Measurements from ENCODE around the gene CRHR2.

Gene CRHR2

GRCh38 chr7:30700941-30701340, 18.7 kb upstream of the CRHR2 start:
- DNase-seq = no peak
- TF ChIP-seq CTCF (IDR thresholded peaks at IDR 0.05; ENCODE audit: low read depth, low read length) = no peak
- Histone ChIP-seq H3K27ac (no peak overlapping the region), H3K9me3 (ENCODE audit: severe bottlenecking) (no peaks in the 10 kb centered on the region), H3K36me3 (no peaks in the 10 kb centered on the region), H3K27me3 (ENCODE audit: insufficient read depth, low read depth, severe bottlenecking) (no peaks in the 10 kb centered on the region), H3K4me3 (ENCODE audit: low read depth, low read length) (no peak overlapping the region)

GRCh38 chr7:30699706-30700495, 17.6 kb upstream of the CRHR2 start:
- no peak for DNase-seq

GRCh38 chr7:30698481-30698880, 16.2 kb upstream of the CRHR2 start:
- no peak for TF ChIP-seq CTCF (IDR thresholded peaks at IDR 0.05; ENCODE audit: low read depth, low read length)
- Histone ChIP-seq H3K9me3 (ENCODE audit: severe bottlenecking) (no peaks in the 10 kb centered on the region), H3K27me3 (ENCODE audit: insufficient read depth, low read depth, severe bottlenecking) (no peaks in the 10 kb centered on the region), H3K36me3 (no peaks in the 10 kb centered on the region), H3K27ac (no peak overlapping the region), H3K4me3 (ENCODE audit: low read depth, low read length) (no peak overlapping the region)
- DNase-seq = no peak

More at GRCh38 chr7:30699706-30700495, 17.6 kb upstream of the CRHR2 start:
- no peak overlapping the region for H3K27ac ChIP-seq
- H3K9me3 ChIP-seq (ENCODE audit: severe bottlenecking) = no peaks in the 10 kb centered on the region
- no peaks in the 10 kb centered on the region for H3K27me3 ChIP-seq (ENCODE audit: insufficient read depth, low read depth, severe bottlenecking)
- TF ChIP-seq CTCF (IDR thresholded peaks at IDR 0.05; ENCODE audit: low read depth, low read length) = no peak
- no peak overlapping the region for H3K4me3 ChIP-seq (ENCODE audit: low read depth, low read length)
- no peaks in the 10 kb centered on the region for H3K36me3 ChIP-seq

GRCh38 chr7:30697719-30698460, 15.6 kb upstream of the CRHR2 start:
- no peak overlapping the region for H3K4me3 ChIP-seq (ENCODE audit: low read depth, low read length)
- no peaks in the 10 kb centered on the region for H3K27me3 ChIP-seq (ENCODE audit: insufficient read depth, low read depth, severe bottlenecking)
- no peak overlapping the region for H3K27ac ChIP-seq
- peak; percentile 42; the same call in 1 of the 2 replicates for TF ChIP-seq CTCF (IDR thresholded peaks at IDR 0.05; ENCODE audit: low read depth, low read length)
- no peaks in the 10 kb centered on the region for H3K9me3 ChIP-seq (ENCODE audit: severe bottlenecking)
- H3K36me3 ChIP-seq = no peaks in the 10 kb centered on the region
- peak; percentile 49 for DNase-seq

- Histone ChIP-seq H3K27ac (no peak overlapping the region), H3K36me3 (no peaks in the 10 kb centered on the region), H3K4me3 (ENCODE audit: low read depth, low read length) (no peak overlapping the region), H3K27me3 (ENCODE audit: insufficient read depth, low read depth, severe bottlenecking) (no peaks in the 10 kb centered on the region), H3K9me3 (ENCODE audit: severe bottlenecking) (no peaks in the 10 kb centered on the region)
- no peak for TF ChIP-seq CTCF (IDR thresholded peaks at IDR 0.05; ENCODE audit: low read depth, low read length)
- no peak for DNase-seq
Observed at GRCh38 chr7:30694774-30695721, 12.8 kb upstream of the CRHR2 start.

Data from WERI-Rb-1 (cell line).